ENCODE data around the gene TRIM3.

The TRIM3 gene

DNA sequence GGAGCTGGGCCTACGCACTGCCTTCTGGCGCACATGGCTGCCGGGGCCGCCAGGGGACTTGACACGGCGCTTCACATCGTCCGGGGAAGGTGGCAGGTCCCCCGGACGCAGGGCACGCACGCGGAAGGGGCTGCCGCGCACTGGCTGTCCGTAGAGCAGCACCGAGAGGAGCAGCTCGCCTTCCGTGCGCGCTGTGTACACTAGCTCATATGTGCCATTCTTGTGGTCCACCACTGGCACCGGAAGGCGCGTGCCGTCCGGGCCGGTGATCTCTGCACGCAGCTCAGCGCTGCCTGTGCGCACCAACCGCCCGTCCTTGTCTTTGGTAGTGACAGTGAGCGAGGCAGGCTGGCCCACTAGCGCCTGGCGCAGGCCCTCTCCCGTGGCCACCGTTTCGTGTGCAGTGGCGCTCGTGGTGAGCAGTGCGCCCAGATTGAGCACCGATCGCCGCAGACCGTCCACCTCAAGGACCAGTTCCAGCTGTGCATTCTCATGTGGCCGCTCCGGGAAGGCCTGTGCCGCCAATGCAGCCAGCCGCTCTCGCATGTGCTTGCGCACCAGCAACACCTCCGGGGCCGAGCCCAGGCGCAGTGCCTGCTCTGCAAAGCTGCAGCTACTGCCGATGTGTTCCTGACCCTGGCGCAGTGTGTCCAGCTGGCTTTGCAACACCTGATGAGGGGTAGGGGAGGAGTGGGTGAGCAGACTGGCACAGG lies 17.2 kb downstream of the TRIM3 start:
- Histone ChIP-seq H3K27me3 (replicated peaks; ENCODE audit: control insufficient read depth, insufficient read depth, low read length) (no peaks in the 10 kb centered on the region), H3K4me3 (ENCODE audit: low read length) (no peak overlapping the region), H3K4me1 (ENCODE audit: control insufficient read depth, insufficient read depth, low read length) (peaks cover 12% of the 10 kb centered on the region), H3K36me3 (ENCODE audit: control insufficient read depth, insufficient read depth, low read length, severe bottlenecking) (peaks cover 56% of the 10 kb centered on the region), H3K9me3 (ENCODE audit: control insufficient read depth, low read length) (no peaks in the 10 kb centered on the region), H3K9ac (ENCODE audit: low read length) (no peak overlapping the region)
- no peak for DNase-seq (ENCODE audit: low read depth)

DNA sequence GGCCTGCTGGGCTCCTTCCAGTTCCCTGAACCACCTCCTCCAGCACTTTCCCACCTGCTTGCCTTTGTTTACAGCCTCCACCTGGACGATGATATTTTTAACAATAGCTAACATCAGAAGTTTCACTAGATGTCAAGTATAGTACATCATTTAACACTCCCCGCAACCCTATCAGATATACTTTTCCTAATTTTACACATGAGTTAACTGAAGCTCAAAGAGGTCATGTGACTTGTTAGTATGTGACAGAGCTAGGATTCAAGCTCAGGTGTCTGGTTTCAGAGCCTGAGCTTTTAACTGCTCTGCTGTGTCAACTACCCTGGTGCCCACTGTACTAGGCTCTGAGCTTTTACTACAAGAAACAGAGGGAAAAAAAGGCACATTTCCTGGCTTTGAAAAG lies 18.7 kb downstream of the TRIM3 start:
- Histone ChIP-seq H3K36me3 (ENCODE audit: control insufficient read depth, insufficient read depth, low read length, severe bottlenecking) (peaks cover 65% of the 10 kb centered on the region), H3K9me3 (ENCODE audit: control insufficient read depth, low read length) (no peaks in the 10 kb centered on the region), H3K9ac (ENCODE audit: low read length) (no peak overlapping the region), H3K4me3 (ENCODE audit: low read length) (no peak overlapping the region), H3K4me1 (ENCODE audit: control insufficient read depth, insufficient read depth, low read length) (peaks cover 16% of the 10 kb centered on the region), H3K27me3 (replicated peaks; ENCODE audit: control insufficient read depth, insufficient read depth, low read length) (no peaks in the 10 kb centered on the region)
- no peak for DNase-seq (ENCODE audit: low read depth)

GRCh38 chr11:6453152-6453551 lies 20.6 kb downstream of the TRIM3 start:
- Histone ChIP-seq H3K9ac (ENCODE audit: low read length) (no peak overlapping the region), H3K36me3 (ENCODE audit: control insufficient read depth, insufficient read depth, low read length, severe bottlenecking) (peaks cover 65% of the 10 kb centered on the region), H3K27me3 (replicated peaks; ENCODE audit: control insufficient read depth, insufficient read depth, low read length) (no peaks in the 10 kb centered on the region), H3K4me1 (ENCODE audit: control insufficient read depth, insufficient read depth, low read length) (peaks cover 24% of the 10 kb centered on the region), H3K4me3 (ENCODE audit: low read length) (no peak overlapping the region), H3K9me3 (ENCODE audit: control insufficient read depth, low read length) (no peaks in the 10 kb centered on the region)
- no peak for DNase-seq (ENCODE audit: low read depth)

DNA sequence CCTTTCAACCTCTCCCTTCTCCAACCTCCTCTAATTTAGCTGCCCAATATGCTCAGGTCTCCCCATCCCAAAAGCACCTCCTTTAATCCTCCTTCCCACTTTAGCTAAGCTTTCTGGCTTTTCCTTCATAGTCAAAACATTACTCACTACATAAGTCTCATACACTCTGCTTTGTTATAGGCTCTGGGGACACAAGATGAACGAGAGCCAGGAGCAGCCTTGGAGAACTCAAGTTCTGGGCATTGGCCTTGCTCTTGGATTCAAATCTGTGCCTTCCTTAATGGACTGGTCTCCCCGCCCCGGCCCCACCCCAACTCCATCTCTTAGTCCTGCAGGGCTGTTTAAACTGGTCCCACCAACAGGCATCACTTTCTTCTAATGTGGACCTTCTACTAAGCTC lies 21.5 kb downstream of the TRIM3 start:
- Histone ChIP-seq H3K4me1 (ENCODE audit: control insufficient read depth, insufficient read depth, low read length) (peaks cover 24% of the 10 kb centered on the region), H3K36me3 (ENCODE audit: control insufficient read depth, insufficient read depth, low read length, severe bottlenecking) (peaks cover 65% of the 10 kb centered on the region), H3K27me3 (replicated peaks; ENCODE audit: control insufficient read depth, insufficient read depth, low read length) (no peaks in the 10 kb centered on the region), H3K9me3 (ENCODE audit: control insufficient read depth, low read length) (no peaks in the 10 kb centered on the region), H3K4me3 (ENCODE audit: low read length) (no peak overlapping the region), H3K9ac (ENCODE audit: low read length) (no peak overlapping the region)
- DNase-seq (ENCODE audit: low read depth) = peak; percentile 22

DNA sequence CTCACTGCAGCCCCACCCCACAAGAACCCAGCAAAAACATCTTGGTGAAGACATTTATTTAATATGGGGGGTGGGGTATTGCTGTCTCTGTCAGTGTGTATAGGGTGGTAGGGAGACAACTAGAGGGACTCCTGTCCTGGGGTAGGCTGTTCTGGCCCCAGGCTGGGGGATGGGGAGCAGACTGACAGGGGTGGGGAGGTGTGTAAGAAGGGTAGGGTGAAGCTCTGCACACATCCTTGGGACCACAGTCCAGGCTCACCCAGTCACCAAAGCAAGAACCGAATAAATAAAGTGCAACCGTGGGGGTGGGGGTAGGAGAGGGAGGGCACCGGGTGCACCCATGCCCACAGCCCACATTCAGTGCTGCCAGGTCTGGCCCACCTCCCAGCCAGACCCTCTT lies 25.2 kb downstream of the TRIM3 start:
- Histone ChIP-seq H3K27me3 (replicated peaks; ENCODE audit: control insufficient read depth, insufficient read depth, low read length) (no peaks in the 10 kb centered on the region), H3K9me3 (ENCODE audit: control insufficient read depth, low read length) (no peaks in the 10 kb centered on the region), H3K4me3 (ENCODE audit: low read length) (no peak overlapping the region), H3K4me1 (ENCODE audit: control insufficient read depth, insufficient read depth, low read length) (peaks cover 24% of the 10 kb centered on the region), H3K9ac (ENCODE audit: low read length) (no peak overlapping the region), H3K36me3 (ENCODE audit: control insufficient read depth, insufficient read depth, low read length, severe bottlenecking) (peaks cover 32% of the 10 kb centered on the region)
- DNase-seq (ENCODE audit: low read depth) = no peak

- Histone ChIP-seq H3K4me1 (ENCODE audit: control insufficient read depth, insufficient read depth, low read length) (peaks cover 28% of the 10 kb centered on the region), H3K4me3 (ENCODE audit: low read length) (no peak overlapping the region), H3K36me3 (ENCODE audit: control insufficient read depth, insufficient read depth, low read length, severe bottlenecking) (peaks cover 5% of the 10 kb centered on the region), H3K9ac (ENCODE audit: low read length) (peak overlapping the region; percentile 29), H3K27me3 (replicated peaks; ENCODE audit: control insufficient read depth, insufficient read depth, low read length) (no peaks in the 10 kb centered on the region), H3K9me3 (ENCODE audit: control insufficient read depth, low read length) (no peaks in the 10 kb centered on the region)
- peak; percentile 82 for DNase-seq (ENCODE audit: low read depth)
These were observed 30.3 kb downstream of the TRIM3 start for GRCh38 chr11:6443269-6444003.

GRCh38 chr11:6442441-6442840 lies 31.3 kb downstream of the TRIM3 start:
- Histone ChIP-seq H3K36me3 (ENCODE audit: control insufficient read depth, insufficient read depth, low read length, severe bottlenecking) (no peaks in the 10 kb centered on the region), H3K4me1 (ENCODE audit: control insufficient read depth, insufficient read depth, low read length) (peaks cover 28% of the 10 kb centered on the region), H3K27me3 (replicated peaks; ENCODE audit: control insufficient read depth, insufficient read depth, low read length) (no peaks in the 10 kb centered on the region), H3K9me3 (ENCODE audit: control insufficient read depth, low read length) (no peaks in the 10 kb centered on the region), H3K9ac (ENCODE audit: low read length) (peak overlapping the region; percentile 29), H3K4me3 (ENCODE audit: low read length) (no peak overlapping the region)
- no peak for DNase-seq (ENCODE audit: low read depth)

DNA sequence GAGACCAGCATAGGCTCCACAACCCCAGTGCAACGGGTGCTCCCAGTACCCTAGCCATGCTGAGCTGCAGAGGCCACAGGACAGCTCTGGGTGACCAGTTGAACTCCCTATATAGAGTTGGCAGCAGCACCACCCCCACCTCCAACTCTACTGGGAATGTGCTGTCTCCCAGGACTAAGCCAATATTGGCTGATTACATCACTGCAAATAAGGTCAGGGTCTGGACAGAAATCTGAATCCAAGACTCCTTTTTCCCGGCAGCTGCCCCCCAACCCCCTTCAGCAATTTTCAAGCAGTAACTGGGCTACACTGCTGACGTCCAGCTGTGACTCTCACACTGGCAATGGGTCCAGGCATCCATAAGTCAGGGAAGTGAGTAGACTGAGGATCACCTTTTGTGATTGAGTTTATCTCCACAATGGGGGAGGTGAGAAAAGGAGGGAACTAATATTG lies 32.8 kb downstream of the TRIM3 start, which contains the start of gene HPX:
TSS of gene HPX (minus strand) at position 82 of the 453 bp plus-strand sequence. CDS start at position 58, 24 bp downstream.
- no peak for DNase-seq (ENCODE audit: low read depth)
- peaks cover 28% of the 10 kb centered on the region for H3K4me1 ChIP-seq (ENCODE audit: control insufficient read depth, insufficient read depth, low read length)
- no peak within 1 kb of the TSS for H3K4me3 ChIP-seq (ENCODE audit: low read length)
- H3K9me3 ChIP-seq (ENCODE audit: control insufficient read depth, low read length) = no peaks in the 10 kb centered on the region
- no peaks in the 10 kb centered on the region for H3K27me3 ChIP-seq (replicated peaks; ENCODE audit: control insufficient read depth, insufficient read depth, low read length)
- peak within 1 kb of the TSS; percentile 12 for H3K9ac ChIP-seq (ENCODE audit: low read length)
- no peaks in the 10 kb centered on the region for H3K36me3 ChIP-seq (ENCODE audit: control insufficient read depth, insufficient read depth, low read length, severe bottlenecking)

DNA sequence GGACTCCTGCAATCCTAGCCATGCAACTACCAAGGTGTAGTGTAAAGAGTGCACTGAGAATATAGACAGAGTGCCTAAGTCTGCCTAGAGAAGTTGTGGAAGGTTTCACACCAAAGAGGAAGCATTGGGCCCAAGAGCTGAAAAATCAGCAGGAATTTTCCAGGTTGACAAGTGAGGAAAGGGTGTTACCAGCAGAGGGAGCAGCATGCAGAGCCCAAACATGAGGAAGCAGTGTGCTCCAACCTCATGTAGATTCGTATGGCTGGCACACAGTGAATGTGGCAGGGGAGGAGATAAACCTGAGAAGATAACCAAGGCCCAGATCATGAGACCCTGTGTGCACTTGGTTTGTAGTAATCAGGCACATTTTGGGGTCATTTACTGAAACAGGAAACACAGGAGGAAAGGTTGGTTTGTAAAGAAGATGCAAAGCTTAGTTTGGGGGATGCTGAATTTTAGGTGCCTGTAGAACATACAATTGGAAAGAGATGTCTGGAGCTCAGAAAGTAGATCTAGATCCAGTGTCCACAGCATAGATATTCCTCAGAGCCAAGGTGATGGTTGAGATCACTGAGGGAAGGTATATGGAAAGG lies 34.7 kb downstream of the TRIM3 start:
- H3K4me3 ChIP-seq (ENCODE audit: low read length) = no peak overlapping the region
- peaks cover 28% of the 10 kb centered on the region for H3K4me1 ChIP-seq (ENCODE audit: control insufficient read depth, insufficient read depth, low read length)
- no peaks in the 10 kb centered on the region for H3K27me3 ChIP-seq (replicated peaks; ENCODE audit: control insufficient read depth, insufficient read depth, low read length)
- DNase-seq (ENCODE audit: low read depth) = peak; percentile 62
- no peaks in the 10 kb centered on the region for H3K9me3 ChIP-seq (ENCODE audit: control insufficient read depth, low read length)
- no peak overlapping the region for H3K9ac ChIP-seq (ENCODE audit: low read length)
- H3K36me3 ChIP-seq (ENCODE audit: control insufficient read depth, insufficient read depth, low read length, severe bottlenecking) = no peaks in the 10 kb centered on the region

GRCh38 chr11:6437993-6438392 lies 35.7 kb downstream of the TRIM3 start:
- Histone ChIP-seq H3K36me3 (ENCODE audit: control insufficient read depth, insufficient read depth, low read length, severe bottlenecking) (no peaks in the 10 kb centered on the region), H3K9ac (ENCODE audit: low read length) (no peak overlapping the region), H3K4me1 (ENCODE audit: control insufficient read depth, insufficient read depth, low read length) (peaks cover 24% of the 10 kb centered on the region), H3K4me3 (ENCODE audit: low read length) (no peak overlapping the region), H3K27me3 (replicated peaks; ENCODE audit: control insufficient read depth, insufficient read depth, low read length) (no peaks in the 10 kb centered on the region), H3K9me3 (ENCODE audit: control insufficient read depth, low read length) (no peaks in the 10 kb centered on the region)
- no peak for DNase-seq (ENCODE audit: low read depth)

DNA sequence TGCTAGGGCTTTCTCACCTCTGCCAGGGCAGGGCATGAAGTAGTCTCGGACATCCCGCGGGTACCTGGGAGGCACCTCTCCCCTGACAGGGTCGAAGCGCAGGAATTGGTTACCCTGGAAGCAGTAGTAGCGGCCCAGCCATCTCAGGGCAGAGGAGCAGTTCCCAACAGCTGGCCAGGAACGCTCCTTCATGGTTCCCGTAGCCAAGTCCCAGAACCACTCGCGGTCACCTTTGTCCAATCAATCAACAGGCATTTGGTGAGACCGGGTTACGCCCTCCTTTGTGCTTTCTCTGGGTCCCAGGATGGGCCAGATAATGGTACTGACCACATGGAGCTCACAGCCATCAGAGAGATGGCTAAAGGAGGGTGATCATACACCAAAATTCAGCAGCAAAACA lies 36.3 kb downstream of the TRIM3 start:
- H3K36me3 ChIP-seq (ENCODE audit: control insufficient read depth, insufficient read depth, low read length, severe bottlenecking) = no peaks in the 10 kb centered on the region
- H3K4me3 ChIP-seq (ENCODE audit: low read length) = no peak overlapping the region
- H3K9me3 ChIP-seq (ENCODE audit: control insufficient read depth, low read length) = no peaks in the 10 kb centered on the region
- H3K27me3 ChIP-seq (replicated peaks; ENCODE audit: control insufficient read depth, insufficient read depth, low read length) = no peaks in the 10 kb centered on the region
- peaks cover 19% of the 10 kb centered on the region for H3K4me1 ChIP-seq (ENCODE audit: control insufficient read depth, insufficient read depth, low read length)
- H3K9ac ChIP-seq (ENCODE audit: low read length) = no peak overlapping the region
- DNase-seq (ENCODE audit: low read depth) = no peak
